ENCODE results near the gene SIPA1L2. TPM values are rescaled to one million over a fixed set of nuclear protein-coding genes. Genes with fewer than 3 reads are reported as not detected.

SIPA1L2 gene
- total RNA-seq, 1 experiment from 2014 or later: 3.4 TPM

DNA sequence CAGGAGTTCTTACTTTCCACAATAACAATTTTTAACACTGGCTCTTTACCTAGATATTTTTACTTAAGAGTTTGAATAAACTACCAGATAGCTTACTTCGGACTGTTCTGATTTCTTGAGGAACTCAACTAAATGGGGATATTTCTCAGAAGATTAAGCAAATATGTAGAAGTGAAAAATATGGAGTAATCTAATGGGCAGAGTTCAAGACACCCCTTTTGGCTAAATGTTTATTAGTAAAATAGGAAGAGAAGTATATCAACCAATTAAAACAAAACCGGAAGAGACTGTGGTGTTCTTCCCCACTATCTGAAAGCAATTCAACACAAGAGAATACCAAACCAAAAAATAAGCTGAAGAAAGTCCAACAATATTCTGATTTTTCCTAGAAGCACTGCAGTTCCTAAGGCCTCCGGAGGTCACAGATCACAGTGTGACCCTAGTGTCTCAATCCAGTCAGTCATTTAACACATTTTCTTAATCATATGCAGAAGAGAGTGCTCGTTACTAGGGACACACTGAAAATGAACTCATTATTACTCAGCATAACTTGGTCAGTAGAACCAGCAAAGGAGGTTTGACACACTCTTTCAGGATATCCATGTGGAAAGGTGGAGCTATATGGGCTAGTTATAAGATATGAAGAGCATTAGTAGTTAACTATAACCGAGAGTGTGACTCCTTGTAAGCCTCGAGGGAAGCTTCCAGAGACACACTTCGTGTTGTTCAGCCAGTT is 5.2 kb downstream of the SIPA1L2 start:
- peaks cover 34% of the 10 kb centered on the region for H3K4me1 ChIP-seq (ENCODE audit: insufficient read depth, low read length, poor library complexity, severe bottlenecking)
- no peaks in the 10 kb centered on the region for H3K36me3 ChIP-seq (ENCODE audit: insufficient read depth, low read length, poor library complexity, severe bottlenecking)
- CTCF ChIA-PET: no interaction called here
- POLR2A ChIA-PET (ENCODE audit: low non-redundant PET): no interaction called here
- TF ChIP-seq, protein P1, sequence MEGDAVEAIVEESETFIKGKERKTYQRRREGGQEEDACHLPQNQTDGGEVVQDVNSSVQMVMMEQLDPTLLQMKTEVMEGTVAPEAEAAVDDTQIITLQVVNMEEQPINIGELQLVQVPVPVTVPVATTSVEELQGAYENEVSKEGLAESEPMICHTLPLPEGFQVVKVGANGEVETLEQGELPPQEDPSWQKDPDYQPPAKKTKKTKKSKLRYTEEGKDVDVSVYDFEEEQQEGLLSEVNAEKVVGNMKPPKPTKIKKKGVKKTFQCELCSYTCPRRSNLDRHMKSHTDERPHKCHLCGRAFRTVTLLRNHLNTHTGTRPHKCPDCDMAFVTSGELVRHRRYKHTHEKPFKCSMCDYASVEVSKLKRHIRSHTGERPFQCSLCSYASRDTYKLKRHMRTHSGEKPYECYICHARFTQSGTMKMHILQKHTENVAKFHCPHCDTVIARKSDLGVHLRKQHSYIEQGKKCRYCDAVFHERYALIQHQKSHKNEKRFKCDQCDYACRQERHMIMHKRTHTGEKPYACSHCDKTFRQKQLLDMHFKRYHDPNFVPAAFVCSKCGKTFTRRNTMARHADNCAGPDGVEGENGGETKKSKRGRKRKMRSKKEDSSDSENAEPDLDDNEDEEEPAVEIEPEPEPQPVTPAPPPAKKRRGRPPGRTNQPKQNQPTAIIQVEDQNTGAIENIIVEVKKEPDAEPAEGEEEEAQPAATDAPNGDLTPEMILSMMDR (conservative IDR thresholded peaks at IDR 0.05; ENCODE audit: low read depth, low read length): no peak
- no peak for TF ChIP-seq EZH2 (IDR thresholded peaks at IDR 0.05; ENCODE audit: borderline replicate concordance, low read depth, low read length, poor library complexity, severe bottlenecking)
- no peak overlapping the region for H3K27ac ChIP-seq (ENCODE audit: low read depth, low read length, poor library complexity, severe bottlenecking)
- DNase-seq (ENCODE audit: low spot score): no peak
- H3K27me3 ChIP-seq (replicated peaks; ENCODE audit: insufficient read depth, low read depth, low read length, poor library complexity): peaks cover 4% of the 10 kb centered on the region
- no peak overlapping the region for H3K4me3 ChIP-seq (ENCODE audit: low read depth, low read length, poor library complexity, severe bottlenecking)
- no TSS peak for BruUV-seq (replicated peaks)
- intact Hi-C loops (cut with micrococcal nuclease; ENCODE audit: unreplicated experiment): loop anchor here (10.0 kb wide), 2 partner anchors 150 to 190 kb away; no protein-coding TSS in a partner anchor
- H3K9me3 ChIP-seq (ENCODE audit: low read depth, low read length, poor library complexity, severe bottlenecking): no peaks in the 10 kb centered on the region

DNA sequence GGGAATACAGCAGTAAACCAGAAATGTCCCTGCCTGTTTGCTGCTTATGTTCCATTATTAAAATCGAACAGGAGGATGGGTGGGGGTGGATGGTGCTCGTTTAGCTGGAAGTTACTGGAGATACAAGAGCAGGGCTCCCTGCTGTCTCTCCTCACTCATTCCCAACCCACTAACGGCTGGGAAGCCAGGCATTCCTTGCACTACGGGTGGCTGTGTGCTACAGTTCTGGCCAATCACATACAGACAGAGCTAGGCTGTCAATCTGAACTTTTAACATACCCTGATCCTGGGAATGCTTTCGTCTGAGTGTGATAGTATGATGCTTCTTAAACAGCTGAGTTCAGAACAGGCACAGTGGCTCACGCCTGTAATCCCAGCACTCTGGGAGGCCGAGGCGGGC is 7.0 kb downstream of the SIPA1L2 start:
- H3K36me3 ChIP-seq (ENCODE audit: insufficient read depth, low read length, poor library complexity, severe bottlenecking): no peaks in the 10 kb centered on the region
- ChIA-PET CTCF (no interaction called here), POLR2A (ENCODE audit: low non-redundant PET) (no interaction called here)
- no peaks in the 10 kb centered on the region for H3K27me3 ChIP-seq (replicated peaks; ENCODE audit: insufficient read depth, low read depth, low read length, poor library complexity)
- TF ChIP-seq, protein P1 (conservative IDR thresholded peaks at IDR 0.05; ENCODE audit: low read depth, low read length): no peak
- TF ChIP-seq EZH2 (IDR thresholded peaks at IDR 0.05; ENCODE audit: borderline replicate concordance, low read depth, low read length, poor library complexity, severe bottlenecking): no peak
- intact Hi-C loops (cut with micrococcal nuclease; ENCODE audit: unreplicated experiment): loop anchor here (10.0 kb wide), 2 partner anchors 148 to 188 kb away; no protein-coding TSS in a partner anchor
- no peak overlapping the region for H3K27ac ChIP-seq (ENCODE audit: low read depth, low read length, poor library complexity, severe bottlenecking)
- BruUV-seq (replicated peaks): no TSS peak
- H3K4me3 ChIP-seq (ENCODE audit: low read depth, low read length, poor library complexity, severe bottlenecking): no peak overlapping the region
- H3K4me1 ChIP-seq (ENCODE audit: insufficient read depth, low read length, poor library complexity, severe bottlenecking): peaks cover 28% of the 10 kb centered on the region
- no peak for DNase-seq (ENCODE audit: low spot score)
- no peaks in the 10 kb centered on the region for H3K9me3 ChIP-seq (ENCODE audit: low read depth, low read length, poor library complexity, severe bottlenecking)

DNA sequence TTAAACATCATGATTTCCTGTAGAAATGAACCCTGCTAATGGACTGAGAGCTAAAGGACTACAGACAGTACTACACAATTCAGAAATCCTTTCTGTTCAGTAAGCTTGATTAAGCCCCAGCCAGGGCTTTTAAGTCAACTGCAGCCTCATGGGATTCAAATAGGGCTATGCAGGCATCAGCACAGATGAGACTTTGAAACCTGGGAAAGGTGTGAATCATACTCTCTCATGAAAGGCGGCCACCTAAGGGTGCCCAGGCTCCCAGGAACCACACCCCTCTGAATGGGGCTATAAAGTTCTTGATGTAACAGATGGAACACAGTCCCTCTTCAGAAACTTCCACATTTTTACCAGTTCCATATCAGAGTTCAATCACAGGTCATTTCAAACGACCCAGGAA is 7.6 kb downstream of the SIPA1L2 start:
- CTCF ChIA-PET: no interaction called here

More for the DNA sequence above, 7.6 kb downstream of the SIPA1L2 start:
- no peak for DNase-seq (ENCODE audit: low spot score)
- intact Hi-C loops (cut with micrococcal nuclease; ENCODE audit: unreplicated experiment): loop anchor here (10.0 kb wide), 2 partner anchors 148 to 188 kb away; no protein-coding TSS in a partner anchor
- no peak overlapping the region for H3K27ac ChIP-seq (ENCODE audit: low read depth, low read length, poor library complexity, severe bottlenecking)
- POLR2A ChIA-PET (ENCODE audit: low non-redundant PET): no interaction called here
- H3K4me1 ChIP-seq (ENCODE audit: insufficient read depth, low read length, poor library complexity, severe bottlenecking): peaks cover 28% of the 10 kb centered on the region
- no peak overlapping the region for H3K4me3 ChIP-seq (ENCODE audit: low read depth, low read length, poor library complexity, severe bottlenecking)
- H3K9me3 ChIP-seq (ENCODE audit: low read depth, low read length, poor library complexity, severe bottlenecking): no peaks in the 10 kb centered on the region
- no peaks in the 10 kb centered on the region for H3K36me3 ChIP-seq (ENCODE audit: insufficient read depth, low read length, poor library complexity, severe bottlenecking)
- BruUV-seq (replicated peaks): no TSS peak
- no peaks in the 10 kb centered on the region for H3K27me3 ChIP-seq (replicated peaks; ENCODE audit: insufficient read depth, low read depth, low read length, poor library complexity)
- TF ChIP-seq EZH2 (IDR thresholded peaks at IDR 0.05; ENCODE audit: borderline replicate concordance, low read depth, low read length, poor library complexity, severe bottlenecking): no peak
- TF ChIP-seq, protein P1 (conservative IDR thresholded peaks at IDR 0.05; ENCODE audit: low read depth, low read length): no peak

Data from A673 (cell line).